Type B pancreatic cell (in vitro differentiated cells): ENCODE data around the gene SSR1. TPM values are rescaled to one million over a fixed set of nuclear protein-coding genes. Genes with fewer than 3 reads are reported as not detected.

Experiments
- DNase-seq: peaks from one replicate; pipeline ENCODE4 v3.0.0; 2021; ENCODE audit warnings: mixed read lengths; ENCODE audit not compliant: unreplicated experiment; ENCODE audit errors: extremely low spot score
- H3K27ac Mint-ChIP-seq: 2 replicates; pipeline ENCODE4 v1.8.0; 2021; ENCODE audit warnings: mild to moderate bottlenecking, mixed read lengths
- H3K27me3 Mint-ChIP-seq: 2 replicates; pipeline ENCODE4 v1.8.0; 2021; ENCODE audit warnings: mixed read lengths
- H3K36me3 Mint-ChIP-seq: 2 replicates; pipeline ENCODE4 v1.8.0; 2021; ENCODE audit warnings: mixed read lengths
- H3K4me1 Mint-ChIP-seq: one replicate; pipeline ENCODE4 v1.8.0; 2021; ENCODE audit warnings: mixed read lengths; ENCODE audit not compliant: unreplicated experiment
- H3K4me3 Mint-ChIP-seq: 2 replicates; pipeline ENCODE4 v1.8.0; 2021; ENCODE audit warnings: mild to moderate bottlenecking, mixed read lengths
- H3K9me3 Mint-ChIP-seq: 2 replicates; pipeline ENCODE4 v1.8.0; 2021; ENCODE audit warnings: mixed read lengths
- CTCF ChIP-seq: fragments of 200-600 bp; sonication (generic); conservative IDR thresholded peaks from 2 replicates; pipeline ENCODE4 v1.5.0; 2021; ENCODE audit warnings: antibody characterized with exemption, mild to moderate bottlenecking
- total RNA-seq: library from RNA; stranded (reverse); gene quantifications from 2 replicates; pipeline ENCODE4 v1.2.1, GENCODE V29; 2021; ENCODE audit warnings: low replicate concordance

The SSR1 gene
- total RNA-seq, 1 donor from 2014 or later, result 124 TPM

GRCh38 chr6:7255918-7256317 lies 57.1 kb downstream of the SSR1 start:
- Mint-ChIP-seq H3K27ac (no peak overlapping the region), H3K9me3 (no peaks in the 10 kb centered on the region), H3K4me3 (no peak overlapping the region), H3K27me3 (no peaks in the 10 kb centered on the region), H3K36me3 (no peaks in the 10 kb centered on the region), H3K4me1 (peaks cover 16% of the 10 kb centered on the region)
- TF ChIP-seq CTCF, result no peak
- no peak for DNase-seq

- Mint-ChIP-seq H3K4me1 (peaks cover 9% of the 10 kb centered on the region), H3K36me3 (no peaks in the 10 kb centered on the region), H3K27me3 (no peaks in the 10 kb centered on the region), H3K4me3 (no peak overlapping the region), H3K27ac (no peak overlapping the region), H3K9me3 (no peaks in the 10 kb centered on the region)
- TF ChIP-seq CTCF, result no peak
- DNase-seq, result no peak
Observed at GRCh38 chr6:7254980-7255835, 57.8 kb downstream of the SSR1 start.

- TF ChIP-seq CTCF, result no peak
- no peaks in the 10 kb centered on the region for H3K27me3 Mint-ChIP-seq
Observed at GRCh38 chr6:7252390-7252789, 60.6 kb downstream of the SSR1 start.

GRCh38 chr6:7251646-7252260 lies 61.2 kb downstream of the SSR1 start:
- H3K4me3 Mint-ChIP-seq, result no peak overlapping the region
- no peak overlapping the region for H3K27ac Mint-ChIP-seq
- TF ChIP-seq CTCF, result no peak
- no peaks in the 10 kb centered on the region for H3K36me3 Mint-ChIP-seq
- H3K27me3 Mint-ChIP-seq, result no peaks in the 10 kb centered on the region
- H3K4me1 Mint-ChIP-seq, result no peaks in the 10 kb centered on the region
- no peaks in the 10 kb centered on the region for H3K9me3 Mint-ChIP-seq
- DNase-seq, result no peak

More at GRCh38 chr6:7252390-7252789, 60.6 kb downstream of the SSR1 start:
- Mint-ChIP-seq H3K4me3 (no peak overlapping the region), H3K27ac (no peak overlapping the region), H3K36me3 (no peaks in the 10 kb centered on the region), H3K9me3 (no peaks in the 10 kb centered on the region), H3K4me1 (no peaks in the 10 kb centered on the region)
- no peak for DNase-seq

- H3K36me3 Mint-ChIP-seq, result no peaks in the 10 kb centered on the region
- H3K4me1 Mint-ChIP-seq, result no peaks in the 10 kb centered on the region
- H3K27ac Mint-ChIP-seq, result no peak overlapping the region
- H3K4me3 Mint-ChIP-seq, result no peak overlapping the region
- no peak for TF ChIP-seq CTCF
- DNase-seq, result no peak
- H3K9me3 Mint-ChIP-seq, result no peaks in the 10 kb centered on the region
- H3K27me3 Mint-ChIP-seq, result no peaks in the 10 kb centered on the region
Observed at GRCh38 chr6:7250812-7251211, 62.2 kb downstream of the SSR1 start.
